ENCODE data around the gene PSMC2.

Gene PSMC2

DNA sequence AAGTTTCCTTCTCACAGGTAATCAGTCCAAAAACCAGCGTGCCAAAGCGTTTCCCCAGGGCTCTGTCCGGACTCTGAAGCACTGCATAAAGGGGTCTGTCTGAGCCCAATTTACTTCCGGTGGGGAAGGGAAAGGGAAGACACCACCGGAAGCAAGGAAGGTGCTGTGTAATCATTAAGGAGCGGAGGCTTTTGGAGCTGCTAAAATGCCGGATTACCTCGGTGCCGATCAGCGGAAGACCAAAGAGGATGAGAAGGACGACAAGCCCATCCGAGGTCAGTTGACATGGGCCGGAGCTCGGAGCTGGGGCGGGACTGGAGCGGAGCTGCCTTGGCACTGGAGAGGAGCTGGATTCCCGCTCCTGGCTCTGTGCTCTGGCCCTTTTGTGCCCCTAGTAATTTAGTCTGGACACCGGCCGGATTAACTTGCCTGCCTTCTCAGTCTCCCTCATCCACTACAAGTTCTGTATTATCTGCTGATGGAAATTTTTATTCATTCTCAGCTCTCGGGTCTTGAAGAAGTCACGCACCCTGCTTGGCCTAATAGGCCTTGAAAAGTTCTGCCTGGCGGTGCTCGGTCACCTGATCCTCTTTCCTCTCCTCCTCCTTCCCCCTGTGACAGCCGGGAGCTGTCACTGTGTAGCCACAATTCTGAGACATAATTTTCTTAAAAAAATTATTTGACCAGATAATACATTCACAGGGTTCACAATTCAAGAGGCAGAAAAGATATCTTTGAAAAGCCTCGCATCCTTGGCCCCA is at the start of gene PSMC2:
Gene PSMC2, plus strand, starts transcription at position 137 of the 761 bp plus-strand sequence. Its CDS starts 69 bp downstream, at position 206.
- peak; percentile 79 for DNase-seq

DNA sequence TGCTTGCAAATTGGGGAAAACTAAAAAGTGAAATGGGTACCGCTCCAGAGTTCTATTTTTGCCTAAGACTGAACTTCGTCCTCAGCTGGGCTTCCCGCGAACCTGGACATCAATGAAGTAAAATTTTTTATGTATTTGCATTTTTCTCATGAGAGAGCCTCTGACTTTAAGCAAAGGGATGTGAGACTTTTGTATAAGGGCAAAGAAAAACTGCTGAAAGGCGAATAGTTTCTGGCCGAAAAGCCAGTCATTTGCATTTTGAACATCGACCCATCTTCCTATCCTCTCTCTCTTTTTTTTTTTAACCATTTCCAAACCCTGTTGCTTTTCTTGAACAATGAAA is 49.6 kb upstream of the PSMC2 start:
- DNase-seq: no peak

GRCh38 chr7:103299660-103300059 is 47.8 kb upstream of the PSMC2 start:
- DNase-seq: peak; percentile 21

- DNase-seq: no peak
These were observed 46.0 kb upstream of the PSMC2 start for GRCh38 chr7:103301441-103301840.

- DNase-seq: peak; percentile 7
These were observed 39.8 kb upstream of the PSMC2 start for GRCh38 chr7:103307503-103308231.

DNA sequence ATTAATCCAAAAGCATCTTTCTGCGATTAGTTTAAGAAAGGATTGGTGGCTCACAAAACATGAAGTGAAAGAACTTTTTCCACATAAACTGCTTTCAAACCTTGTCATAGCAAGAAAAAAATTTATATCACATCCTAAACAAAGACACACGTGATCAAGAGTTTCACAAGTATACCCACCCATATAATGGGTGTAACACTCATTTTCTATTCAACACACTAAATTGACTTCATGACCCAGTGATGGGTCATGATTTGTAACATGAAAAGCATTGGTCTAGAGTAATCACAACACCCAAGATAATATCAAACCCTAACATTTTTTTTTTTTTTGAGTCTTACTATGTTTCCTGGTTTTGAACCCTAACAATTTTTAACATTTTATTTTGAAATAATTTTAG is 32.6 kb upstream of the PSMC2 start:
- no peak for DNase-seq

GRCh38 chr7:103316380-103316941 is 31.0 kb upstream of the PSMC2 start:
- DNase-seq: no peak

DNA sequence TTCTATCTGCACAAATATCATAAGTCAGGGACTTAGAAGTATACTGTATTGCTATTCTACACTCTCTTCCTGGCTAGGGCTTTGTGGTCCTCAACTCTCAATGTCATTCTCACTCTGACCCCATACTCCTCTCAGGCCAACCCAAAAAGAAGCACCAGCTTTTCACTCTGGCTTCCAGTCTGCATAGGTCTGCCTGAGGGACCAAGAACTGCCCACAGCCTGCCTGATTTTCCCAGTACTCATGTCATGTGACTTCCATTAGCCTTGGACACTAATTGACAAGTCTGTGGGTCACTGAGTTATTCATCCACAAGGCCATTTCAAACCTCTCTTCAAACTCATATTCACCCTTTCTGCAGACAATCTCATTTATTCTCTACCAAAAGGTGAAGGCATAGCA is 30.4 kb upstream of the PSMC2 start:
- no peak for DNase-seq

DNA sequence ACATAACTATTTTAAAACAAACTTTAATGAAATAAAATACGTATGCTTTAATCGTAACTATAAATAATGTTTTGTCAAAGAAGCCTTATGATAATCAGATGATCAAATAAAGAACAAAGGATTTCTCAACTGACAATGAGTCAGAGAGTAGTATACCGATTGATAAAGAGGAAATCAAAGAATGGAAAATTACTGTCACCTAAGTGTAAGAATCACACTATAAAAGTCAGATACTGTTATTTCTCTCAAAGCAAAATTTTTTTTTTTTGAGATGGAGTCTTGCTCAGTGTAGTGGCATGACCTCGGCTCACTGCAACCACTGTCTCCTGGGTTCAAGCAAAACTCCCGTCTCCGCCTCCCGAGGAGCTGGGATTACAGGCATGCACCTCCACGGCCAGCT is 21.7 kb upstream of the PSMC2 start:
- DNase-seq: no peak

- peak; percentile 65 for DNase-seq
These were observed 10.7 kb upstream of the PSMC2 start for GRCh38 chr7:103336761-103337160.

DNA sequence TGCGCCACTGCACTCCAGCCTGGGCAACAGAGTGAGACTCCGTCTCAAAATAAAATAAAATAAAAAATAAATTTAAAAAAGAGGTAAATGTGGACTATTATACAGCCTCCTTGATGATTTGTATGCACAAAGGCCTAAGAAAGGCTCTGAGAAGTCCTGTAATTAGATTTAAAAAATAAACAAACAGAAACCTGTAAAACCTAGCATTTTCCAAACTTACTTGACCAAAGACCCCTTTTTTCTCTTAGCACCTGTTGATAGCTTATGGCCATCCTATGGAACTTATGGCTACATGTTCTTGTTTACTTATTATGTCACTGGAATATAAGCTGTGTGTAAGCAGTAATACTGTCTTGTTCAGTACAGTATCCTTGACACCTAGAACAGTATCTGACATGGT is 8.6 kb upstream of the PSMC2 start:
- no peak for DNase-seq

DNA sequence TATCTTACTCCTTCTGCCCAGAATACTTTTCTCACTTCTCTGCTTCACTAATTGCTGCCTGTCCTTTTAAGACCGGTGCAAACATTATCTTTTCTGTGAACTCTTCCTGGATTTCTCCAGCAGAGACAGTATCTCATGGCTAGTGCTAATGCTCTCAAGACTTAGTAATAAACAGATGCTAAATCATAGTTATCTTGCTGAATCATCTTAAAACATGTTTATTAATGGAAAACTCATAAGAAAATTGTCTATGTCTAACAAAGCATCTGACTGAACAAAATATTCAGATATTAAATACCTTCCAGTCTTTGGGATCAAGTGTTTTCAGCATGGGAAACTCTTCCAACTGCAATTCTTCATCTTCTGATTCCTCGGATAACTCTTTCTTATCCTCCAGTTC is 6.0 kb upstream of the PSMC2 start:
- DNase-seq: no peak

- no peak for DNase-seq
These were observed 4.1 kb upstream of the PSMC2 start for GRCh38 chr7:103343332-103343731.

- DNase-seq: peak; percentile 15
These were observed 3.5 kb upstream of the PSMC2 start for GRCh38 chr7:103343758-103344452.

DNA sequence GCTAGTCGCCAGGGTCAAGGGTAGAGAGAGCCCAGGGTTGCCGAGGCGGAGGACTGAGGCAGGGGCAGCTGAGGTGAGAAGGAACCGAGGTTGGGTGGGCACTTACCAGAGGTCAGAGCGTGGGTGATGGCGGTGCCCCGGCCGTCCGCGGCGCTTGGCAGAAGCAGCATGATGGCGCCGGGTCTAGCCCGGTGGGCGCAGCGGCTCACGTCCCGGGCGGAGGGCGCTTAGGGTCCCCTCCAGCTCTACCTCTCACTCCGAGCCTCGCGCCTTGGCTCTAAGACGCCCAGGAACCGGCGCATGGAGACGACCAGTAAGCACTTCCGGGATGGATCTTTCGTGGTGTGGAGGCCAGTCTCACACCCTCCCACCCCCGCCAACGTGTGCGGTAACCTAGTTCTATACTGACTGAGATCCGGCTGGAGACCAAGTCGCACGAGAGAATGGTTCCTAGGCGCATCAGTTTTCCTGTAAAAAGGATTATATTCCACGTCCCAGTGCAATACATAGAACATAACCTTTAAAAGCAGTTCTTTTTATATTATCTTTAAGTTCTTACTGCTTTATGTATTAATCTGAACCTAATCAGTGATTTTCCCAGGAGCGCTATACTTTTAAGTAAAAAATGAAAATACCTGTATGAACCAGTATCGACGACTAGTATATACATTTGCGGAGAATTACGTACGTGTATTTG is 2.8 kb upstream of the PSMC2 start, which contains the start of gene DNAJC2:
Gene DNAJC2, minus strand, starts transcription at position 315 of the 697 bp plus-strand sequence. Its CDS starts 145 bp downstream, at position 170.
- peak; percentile 84 for DNase-seq

DNA sequence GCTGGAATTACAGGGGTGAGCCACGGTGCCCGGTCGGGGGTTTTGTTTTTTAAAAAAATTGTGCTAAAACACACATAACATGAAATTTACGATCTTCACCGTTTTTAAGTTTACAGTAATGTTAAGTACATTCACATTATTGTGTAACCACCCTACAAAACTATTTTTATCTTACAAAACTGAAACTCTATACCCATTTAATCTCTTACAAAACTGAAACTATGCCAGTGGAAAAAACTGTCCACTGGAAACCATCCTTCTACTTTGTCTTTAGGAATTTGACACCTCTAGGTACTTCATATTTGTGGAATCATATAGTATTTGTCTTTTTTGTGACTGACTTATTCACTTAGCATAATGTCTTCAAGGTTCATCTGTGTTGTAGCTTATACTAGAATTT is 1.0 kb upstream of the PSMC2 start:
- DNase-seq: peak; percentile 77

DNA sequence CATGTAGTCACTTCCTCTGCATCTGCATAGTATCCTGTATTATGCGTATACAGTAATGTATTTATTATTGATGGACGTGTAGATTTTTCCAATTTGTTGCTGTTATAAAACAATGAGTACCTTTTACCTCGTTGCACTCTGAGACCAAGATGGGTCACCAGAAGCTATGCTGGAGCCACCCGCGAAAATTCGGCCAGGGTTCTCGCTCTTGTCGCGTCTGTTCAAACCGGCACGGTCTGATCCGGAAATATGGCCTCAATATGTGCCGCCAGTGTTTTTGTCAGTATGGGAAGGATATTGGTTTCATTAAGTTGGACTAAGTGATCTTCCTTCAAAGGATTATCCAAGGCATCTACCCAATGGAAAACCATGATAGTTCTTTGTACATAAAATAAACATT is 1.0 kb downstream of the PSMC2 start:
- DNase-seq: peak; percentile 4

DNA sequence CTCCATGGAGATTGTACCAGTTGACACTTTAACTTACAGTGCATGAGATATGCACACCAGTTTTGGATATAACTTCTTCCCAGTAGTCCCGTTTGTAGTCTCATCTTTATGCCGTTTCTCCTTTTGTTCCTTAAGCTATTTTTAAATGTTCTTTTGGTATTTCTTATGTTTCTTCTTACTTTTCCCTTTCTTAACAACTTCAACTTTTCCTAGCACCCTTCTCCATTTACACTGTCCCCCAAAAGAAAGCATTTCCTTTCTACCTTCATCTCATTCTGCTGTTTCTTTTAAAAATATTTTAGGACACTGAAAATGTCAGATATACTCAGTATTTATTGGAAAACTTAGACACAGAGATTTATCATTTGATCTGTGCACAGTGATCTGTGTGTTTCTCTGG is 1.5 kb downstream of the PSMC2 start:
- DNase-seq: no peak

DNA sequence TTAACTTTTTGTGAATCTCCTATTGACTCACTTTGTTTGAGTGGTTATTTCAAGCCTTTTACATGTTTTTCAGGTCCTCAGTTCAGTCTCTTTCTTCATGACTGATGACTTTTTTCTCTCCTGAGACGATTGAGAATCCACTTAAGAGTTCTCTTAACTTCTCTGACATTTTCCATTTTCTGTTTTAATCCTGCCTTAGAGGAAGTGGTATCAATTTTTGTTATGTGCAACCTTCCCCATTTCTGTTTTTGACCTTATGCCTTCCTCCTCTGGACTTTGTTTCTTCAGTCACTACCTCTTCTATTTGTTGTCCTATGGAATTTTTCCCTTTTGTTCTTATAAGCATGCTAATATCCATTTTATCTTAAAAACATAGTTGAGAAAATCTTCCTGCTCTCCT is 2.4 kb downstream of the PSMC2 start:
- DNase-seq: peak; percentile 66

- no peak for DNase-seq
These were observed 22.0 kb downstream of the PSMC2 start for GRCh38 chr7:103369432-103369831.

GRCh38 chr7:103373866-103374643 is 26.6 kb downstream of the PSMC2 start:
- no peak for DNase-seq
